OCI-LY1 (cell line): Measurements from ENCODE around the gene RPL39L.
"Not testable (repeated sequence)": the region's sequence is repeated elsewhere in the genome, so short reads cannot be mapped to it uniquely, and the experiment has no call there.

Experiments
- H2AFZ ChIP-seq: fragments of 200-600 bp; sonication (generic), shearing (Covaris generic); 2 replicates; pipeline ENCODE4 v1.6.0; 2014; ENCODE audit warnings: antibody characterized with exemption, mild to moderate bottlenecking, low read length
- H3F3A ChIP-seq: fragments of 200-600 bp; sonication (generic), shearing (Covaris generic); 2 replicates; pipeline ENCODE4 v1.6.0; 2014; ENCODE audit warnings: mild to moderate bottlenecking, antibody characterized with exemption, low read length, moderate library complexity; ENCODE audit not compliant: insufficient read depth
- H3K27ac ChIP-seq: fragments of 200-600 bp; sonication (generic); 2 replicates; pipeline ENCODE4 v1.5.1; 2014; ENCODE audit warnings: low read length, mixed run types, mild to moderate bottlenecking, low read depth; ENCODE audit not compliant: poor library complexity, severe bottlenecking
- H3K27me3 ChIP-seq: fragments of 200-600 bp; sonication (generic); 2 replicates; pipeline ENCODE4 v1.6.0; 2014; ENCODE audit warnings: antibody characterized with exemption, mild to moderate bottlenecking, low read length, moderate library complexity; ENCODE audit not compliant: insufficient read depth
- H3K36me3 ChIP-seq: fragments of 200-600 bp; sonication (generic); 2 replicates; pipeline ENCODE4 v1.6.1; 2014; ENCODE audit warnings: mild to moderate bottlenecking, antibody characterized with exemption, low read length, moderate library complexity, mixed read lengths; ENCODE audit not compliant: insufficient read depth
- H3K4me1 ChIP-seq: fragments of 200-600 bp; sonication (generic); 2 replicates; pipeline ENCODE4 v1.5.1; 2014; ENCODE audit warnings: mild to moderate bottlenecking, low read length, moderate library complexity; ENCODE audit not compliant: insufficient read depth, severe bottlenecking
- H3K4me2 ChIP-seq: fragments of 200-600 bp; sonication (generic), shearing (Covaris generic); 2 replicates; pipeline ENCODE4 v1.6.1; 2014; ENCODE audit warnings: low read length
- H3K4me3 ChIP-seq: fragments of 200-600 bp; sonication (generic); 2 replicates; pipeline ENCODE4 v1.5.1; 2014; ENCODE audit warnings: low read length, low read depth, mild to moderate bottlenecking, mixed read lengths; ENCODE audit not compliant: poor library complexity, severe bottlenecking
- H3K79me2 ChIP-seq: fragments of 200-600 bp; shearing (Covaris generic); 2 replicates; pipeline ENCODE4 v1.6.1; 2016; ENCODE audit warnings: mixed run types, low read length, mixed read lengths; ENCODE audit not compliant: insufficient read depth
- H3K9ac ChIP-seq: fragments of 200-600 bp; sonication (generic), shearing (Covaris generic); 2 replicates; pipeline ENCODE4 v1.6.1; 2014; ENCODE audit warnings: mild to moderate bottlenecking, low read length, mixed read lengths
- H3K9me2 ChIP-seq: fragments of 200-600 bp; sonication (generic), shearing (Covaris generic); 2 replicates; pipeline ENCODE4 v1.6.1; 2014; ENCODE audit warnings: low read depth, mild to moderate bottlenecking, low read length, mixed read lengths
- H3K9me3 ChIP-seq: fragments of 200-600 bp; shearing (Covaris generic); 2 replicates; pipeline ENCODE4 v1.6.1; 2014; ENCODE audit warnings: low read length, mixed read lengths
- H4K20me1 ChIP-seq: fragments of 200-600 bp; sonication (generic), shearing (Covaris generic); 2 replicates; pipeline ENCODE4 v1.6.0; 2016; ENCODE audit warnings: mild to moderate bottlenecking, low read length; ENCODE audit not compliant: insufficient read depth
- EZH2 ChIP-seq: fragments of 200-600 bp; sonication (generic), shearing (Covaris generic); IDR thresholded peaks from 2 replicates; pipeline ENCODE4 v1.8.0; 2017; ENCODE audit warnings: borderline replicate concordance, mixed run types, mild to moderate bottlenecking, antibody characterized with exemption, low read length, moderate library complexity, mixed read lengths
- TF ChIP-seq, protein P1 (sequence below): fragments of 200-600 bp; sonication (generic), shearing (Covaris generic); IDR thresholded peaks from 2 replicates; pipeline ENCODE4 v1.5.1; 2017; ENCODE audit warnings: mild to moderate bottlenecking, antibody characterized with exemption, low read length, moderate library complexity, mixed read lengths

The RPL39L gene

DNA sequence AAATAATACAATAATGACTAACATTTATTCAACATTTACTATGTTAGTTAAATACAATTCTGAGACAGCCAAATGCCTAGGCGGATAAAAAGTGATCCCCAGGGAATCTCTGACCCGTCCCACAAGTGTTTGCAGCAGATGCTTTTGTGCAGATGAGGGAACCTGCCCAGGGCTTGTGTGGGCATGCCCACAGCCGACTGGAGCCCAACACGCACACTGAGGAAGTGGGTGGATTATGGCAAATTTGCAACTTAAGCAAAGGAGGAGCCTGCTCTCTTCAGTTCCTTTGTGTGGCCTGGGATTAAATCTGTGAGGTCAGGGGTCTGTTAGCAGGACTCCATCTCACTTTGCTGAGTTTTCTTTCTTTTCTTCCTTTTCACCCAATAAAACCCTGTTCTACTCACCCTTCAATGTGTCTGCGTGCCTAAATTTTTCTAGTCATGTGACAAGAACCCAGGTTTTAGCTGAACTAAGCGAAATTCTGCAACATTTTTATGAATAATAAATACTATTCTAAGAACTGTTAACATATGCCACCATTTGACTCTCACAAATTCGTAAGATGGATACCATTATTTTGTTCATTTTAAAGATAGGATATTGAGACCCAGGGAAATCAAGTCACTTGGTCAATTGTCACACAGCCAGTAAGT is 44.0 kb upstream of the RPL39L start:
- no peaks in the 10 kb centered on the region for H4K20me1 ChIP-seq
- no peak overlapping the region for H2AFZ ChIP-seq
- H3K9me2 ChIP-seq, result no peaks in the 10 kb centered on the region
- H3K4me3 ChIP-seq, result no peak overlapping the region
- H3K4me1 ChIP-seq, result peaks cover 19% of the 10 kb centered on the region
- no peaks in the 10 kb centered on the region for H3K79me2 ChIP-seq
- H3K27ac ChIP-seq, result no peak overlapping the region
- no peaks in the 10 kb centered on the region for H3F3A ChIP-seq
- no peaks in the 10 kb centered on the region; the same call in 1 of the 2 replicates for H3K27me3 ChIP-seq
- H3K36me3 ChIP-seq, result no peaks in the 10 kb centered on the region
- no peak for TF ChIP-seq EZH2
- TF ChIP-seq, protein P1, sequence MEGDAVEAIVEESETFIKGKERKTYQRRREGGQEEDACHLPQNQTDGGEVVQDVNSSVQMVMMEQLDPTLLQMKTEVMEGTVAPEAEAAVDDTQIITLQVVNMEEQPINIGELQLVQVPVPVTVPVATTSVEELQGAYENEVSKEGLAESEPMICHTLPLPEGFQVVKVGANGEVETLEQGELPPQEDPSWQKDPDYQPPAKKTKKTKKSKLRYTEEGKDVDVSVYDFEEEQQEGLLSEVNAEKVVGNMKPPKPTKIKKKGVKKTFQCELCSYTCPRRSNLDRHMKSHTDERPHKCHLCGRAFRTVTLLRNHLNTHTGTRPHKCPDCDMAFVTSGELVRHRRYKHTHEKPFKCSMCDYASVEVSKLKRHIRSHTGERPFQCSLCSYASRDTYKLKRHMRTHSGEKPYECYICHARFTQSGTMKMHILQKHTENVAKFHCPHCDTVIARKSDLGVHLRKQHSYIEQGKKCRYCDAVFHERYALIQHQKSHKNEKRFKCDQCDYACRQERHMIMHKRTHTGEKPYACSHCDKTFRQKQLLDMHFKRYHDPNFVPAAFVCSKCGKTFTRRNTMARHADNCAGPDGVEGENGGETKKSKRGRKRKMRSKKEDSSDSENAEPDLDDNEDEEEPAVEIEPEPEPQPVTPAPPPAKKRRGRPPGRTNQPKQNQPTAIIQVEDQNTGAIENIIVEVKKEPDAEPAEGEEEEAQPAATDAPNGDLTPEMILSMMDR, result no peak
- H3K4me2 ChIP-seq, result no peak overlapping the region; the same call in 1 of the 2 replicates
- H3K9me3 ChIP-seq, result no peaks in the 10 kb centered on the region
- no peak overlapping the region for H3K9ac ChIP-seq

- no peaks in the 10 kb centered on the region for H3K79me2 ChIP-seq
- H3K4me3 ChIP-seq, result no peak overlapping the region
- H3K9me2 ChIP-seq, result no peaks in the 10 kb centered on the region
- TF ChIP-seq, protein P1, result no peak
- no peak for TF ChIP-seq EZH2
- no peak overlapping the region for H2AFZ ChIP-seq
- H3K4me1 ChIP-seq, result peaks cover 18% of the 10 kb centered on the region
- no peak overlapping the region for H3K4me2 ChIP-seq
- H3K27ac ChIP-seq, result no peak overlapping the region
- H4K20me1 ChIP-seq, result no peaks in the 10 kb centered on the region
- H3F3A ChIP-seq, result no peaks in the 10 kb centered on the region
- no peaks in the 10 kb centered on the region for H3K9me3 ChIP-seq
- H3K27me3 ChIP-seq, result no peaks in the 10 kb centered on the region; the same call in 1 of the 2 replicates
- no peak overlapping the region for H3K9ac ChIP-seq
- no peaks in the 10 kb centered on the region for H3K36me3 ChIP-seq
Measured at GRCh38 chr3:187181454-187182170, 42.3 kb upstream of the RPL39L start.

DNA sequence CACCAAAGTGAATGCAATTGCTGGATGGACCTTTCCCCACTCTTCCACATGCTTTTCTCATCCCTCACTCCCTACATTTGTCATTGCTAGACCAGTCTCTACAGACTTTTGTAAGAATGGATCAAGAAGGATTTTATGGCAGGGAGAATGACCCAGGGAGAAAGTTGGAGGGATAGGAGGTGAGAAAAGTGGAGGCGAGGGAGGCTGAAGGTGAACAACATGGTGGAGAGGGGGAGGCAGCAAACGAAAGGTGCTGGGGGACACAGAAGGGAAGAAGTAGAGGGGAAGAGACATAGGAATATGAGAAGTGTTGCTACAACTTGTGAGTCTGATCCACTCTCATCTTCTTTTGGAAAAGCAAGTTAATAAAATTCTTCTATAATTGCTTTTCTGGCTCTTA is 33.6 kb upstream of the RPL39L start:
- Histone ChIP-seq H3F3A (no peaks in the 10 kb centered on the region), H3K36me3 (no peaks in the 10 kb centered on the region), H3K4me2 (no peak overlapping the region), H3K4me3 (no peak overlapping the region), H3K9me3 (no peaks in the 10 kb centered on the region), H3K27ac (no peak overlapping the region), H4K20me1 (no peaks in the 10 kb centered on the region), H3K79me2 (no peaks in the 10 kb centered on the region), H2AFZ (no peak overlapping the region), H3K27me3 (peaks cover 6% of the 10 kb centered on the region; the same call in 1 of the 2 replicates), H3K9me2 (no peaks in the 10 kb centered on the region), H3K9ac (no peak overlapping the region), H3K4me1 (no peaks in the 10 kb centered on the region)
- TF ChIP-seq EZH2, result no peak
- TF ChIP-seq, protein P1, result no peak

- H3K9me3 ChIP-seq, H4K20me1 ChIP-seq, H3K79me2 ChIP-seq, H2AFZ ChIP-seq, H3K9ac ChIP-seq, H3F3A ChIP-seq, H3K36me3 ChIP-seq, H3K9me2 ChIP-seq, H3K27ac ChIP-seq, H3K4me3 ChIP-seq, H3K4me1 ChIP-seq, H3K4me2 ChIP-seq: not testable (repeated sequence)
- H3K27me3 ChIP-seq, result peaks cover 13% of the 10 kb centered on the region; the same call in 1 of the 2 replicates
Measured at GRCh38 chr3:187170911-187171310, 31.6 kb upstream of the RPL39L start.
